ENCODE measurements around the gene LEKR1.

The LEKR1 gene

DNA sequence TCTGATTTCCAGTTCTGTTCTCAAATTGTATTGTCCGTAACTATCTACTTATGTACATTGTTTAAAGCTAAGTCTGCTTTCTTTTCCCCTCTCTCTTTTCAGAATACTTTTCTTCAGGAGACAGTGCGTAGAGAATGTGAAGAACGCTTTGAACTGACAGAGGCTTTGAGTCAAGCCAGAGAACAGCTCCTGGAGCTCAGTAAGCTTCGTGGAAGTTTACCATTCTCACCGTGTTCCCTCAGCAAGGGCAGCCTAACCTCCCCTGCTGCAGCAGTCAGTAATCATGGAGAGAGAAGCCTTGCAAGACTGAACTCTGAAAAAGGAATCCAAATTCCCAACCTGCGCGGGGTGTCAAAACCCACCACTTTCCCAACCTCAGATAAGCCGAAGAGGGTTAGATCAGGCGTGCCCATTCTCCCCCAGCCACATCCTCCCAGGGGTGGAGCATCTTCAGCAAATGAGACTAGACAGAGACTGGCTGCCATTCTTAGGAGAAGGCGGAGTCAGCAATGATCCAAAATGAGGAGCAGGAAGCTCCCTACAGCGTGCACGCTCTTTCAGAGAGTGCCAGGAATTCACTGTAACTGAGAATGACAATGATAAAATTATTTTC is 219.2 kb downstream of the LEKR1 start:
- Histone ChIP-seq H3K36me3 (replicated peaks; ENCODE audit: insufficient read depth, low read length) (no peaks in the 10 kb centered on the region), H3K27ac (ENCODE audit: low read length) (no peak overlapping the region), H3K4me3 (ENCODE audit: low read length) (no peak overlapping the region), H3K4me2 (ENCODE audit: low read depth, low read length) (no peak overlapping the region), H3K9ac (ENCODE audit: low read length) (no peak overlapping the region), H3F3A (ENCODE audit: insufficient read depth, low read length) (peaks cover 9% of the 10 kb centered on the region; the same call in 1 of the 2 replicates), H3K27me3 (replicated peaks; ENCODE audit: insufficient read depth, low read length) (no peaks in the 10 kb centered on the region), H2AFZ (ENCODE audit: low read length) (no peak overlapping the region), H4K20me1 (ENCODE audit: insufficient read depth, low read length) (no peaks in the 10 kb centered on the region), H3K9me2 (replicated peaks; ENCODE audit: insufficient read depth, low read length) (no peaks in the 10 kb centered on the region), H3K9me3 (replicated peaks; ENCODE audit: insufficient read depth, low read length) (no peaks in the 10 kb centered on the region), H3K79me2 (ENCODE audit: low read length) (no peaks in the 10 kb centered on the region), H3K4me1 (ENCODE audit: low read length) (peaks cover 27% of the 10 kb centered on the region)
- TF ChIP-seq, protein P1, sequence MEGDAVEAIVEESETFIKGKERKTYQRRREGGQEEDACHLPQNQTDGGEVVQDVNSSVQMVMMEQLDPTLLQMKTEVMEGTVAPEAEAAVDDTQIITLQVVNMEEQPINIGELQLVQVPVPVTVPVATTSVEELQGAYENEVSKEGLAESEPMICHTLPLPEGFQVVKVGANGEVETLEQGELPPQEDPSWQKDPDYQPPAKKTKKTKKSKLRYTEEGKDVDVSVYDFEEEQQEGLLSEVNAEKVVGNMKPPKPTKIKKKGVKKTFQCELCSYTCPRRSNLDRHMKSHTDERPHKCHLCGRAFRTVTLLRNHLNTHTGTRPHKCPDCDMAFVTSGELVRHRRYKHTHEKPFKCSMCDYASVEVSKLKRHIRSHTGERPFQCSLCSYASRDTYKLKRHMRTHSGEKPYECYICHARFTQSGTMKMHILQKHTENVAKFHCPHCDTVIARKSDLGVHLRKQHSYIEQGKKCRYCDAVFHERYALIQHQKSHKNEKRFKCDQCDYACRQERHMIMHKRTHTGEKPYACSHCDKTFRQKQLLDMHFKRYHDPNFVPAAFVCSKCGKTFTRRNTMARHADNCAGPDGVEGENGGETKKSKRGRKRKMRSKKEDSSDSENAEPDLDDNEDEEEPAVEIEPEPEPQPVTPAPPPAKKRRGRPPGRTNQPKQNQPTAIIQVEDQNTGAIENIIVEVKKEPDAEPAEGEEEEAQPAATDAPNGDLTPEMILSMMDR (IDR thresholded peaks at IDR 0.05; ENCODE audit: low read length) = no peak
- no peak for TF ChIP-seq EZH2phosphoT487 (IDR thresholded peaks at IDR 0.05; ENCODE audit: low read length)
- no peak for TF ChIP-seq EZH2 (optimal IDR thresholded peaks at IDR 0.05; ENCODE audit: low read depth, low read length)
- no peak for DNase-seq

GRCh38 chr3:157046520-157046919 is 220.4 kb downstream of the LEKR1 start:
- peaks cover 27% of the 10 kb centered on the region for H3K4me1 ChIP-seq (ENCODE audit: low read length)
- DNase-seq = peak; percentile 49
- peak overlapping the region; percentile 59 for H3K4me2 ChIP-seq (ENCODE audit: low read depth, low read length)
- H3K4me3 ChIP-seq (ENCODE audit: low read length) = peak overlapping the region; percentile 1; the same call in 1 of the 2 replicates
- peaks cover 9% of the 10 kb centered on the region; the same call in 1 of the 2 replicates for H3F3A ChIP-seq (ENCODE audit: insufficient read depth, low read length)
- no peaks in the 10 kb centered on the region for H3K9me3 ChIP-seq (replicated peaks; ENCODE audit: insufficient read depth, low read length)
- TF ChIP-seq, protein P1 (IDR thresholded peaks at IDR 0.05; ENCODE audit: low read length) = no peak
- TF ChIP-seq EZH2phosphoT487 (IDR thresholded peaks at IDR 0.05; ENCODE audit: low read length) = no peak
- no peak for TF ChIP-seq EZH2 (optimal IDR thresholded peaks at IDR 0.05; ENCODE audit: low read depth, low read length)
- no peaks in the 10 kb centered on the region for H3K36me3 ChIP-seq (replicated peaks; ENCODE audit: insufficient read depth, low read length)
- H3K9ac ChIP-seq (ENCODE audit: low read length) = no peak overlapping the region
- H2AFZ ChIP-seq (ENCODE audit: low read length) = peak overlapping the region; percentile 40
- H3K27ac ChIP-seq (ENCODE audit: low read length) = peak overlapping the region; percentile 27; the same call in 1 of the 2 replicates
- H4K20me1 ChIP-seq (ENCODE audit: insufficient read depth, low read length) = no peaks in the 10 kb centered on the region
- no peaks in the 10 kb centered on the region for H3K27me3 ChIP-seq (replicated peaks; ENCODE audit: insufficient read depth, low read length)
- H3K79me2 ChIP-seq (ENCODE audit: low read length) = no peaks in the 10 kb centered on the region
- no peaks in the 10 kb centered on the region for H3K9me2 ChIP-seq (replicated peaks; ENCODE audit: insufficient read depth, low read length)

DNA sequence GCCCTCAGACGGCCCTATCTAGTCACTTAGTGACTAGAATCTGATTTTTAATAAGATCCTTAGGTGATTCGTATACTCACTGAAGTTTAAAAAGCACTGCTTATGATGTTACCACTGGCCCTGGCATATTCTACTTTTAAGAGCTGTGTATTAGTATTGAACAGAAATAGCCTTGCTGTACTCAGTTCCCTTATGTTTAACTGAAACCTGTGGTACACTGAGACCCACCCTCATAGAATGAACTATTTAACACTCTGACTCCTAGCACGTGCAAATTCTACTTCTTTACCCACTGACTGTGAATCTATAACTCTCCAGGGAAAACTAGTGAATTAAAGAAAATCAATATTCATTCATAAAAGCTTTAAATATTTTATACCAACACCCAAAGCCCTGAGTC is 224.9 kb downstream of the LEKR1 start:
- Histone ChIP-seq H3K36me3 (replicated peaks; ENCODE audit: insufficient read depth, low read length) (no peaks in the 10 kb centered on the region), H3K79me2 (ENCODE audit: low read length) (no peaks in the 10 kb centered on the region), H4K20me1 (ENCODE audit: insufficient read depth, low read length) (no peaks in the 10 kb centered on the region), H3K27ac (ENCODE audit: low read length) (no peak overlapping the region), H3K4me2 (ENCODE audit: low read depth, low read length) (no peak overlapping the region), H3K9me3 (replicated peaks; ENCODE audit: insufficient read depth, low read length) (no peaks in the 10 kb centered on the region), H3K9ac (ENCODE audit: low read length) (no peak overlapping the region), H3F3A (ENCODE audit: insufficient read depth, low read length) (peaks cover 9% of the 10 kb centered on the region; the same call in 1 of the 2 replicates), H3K4me1 (ENCODE audit: low read length) (peaks cover 18% of the 10 kb centered on the region), H3K27me3 (replicated peaks; ENCODE audit: insufficient read depth, low read length) (no peaks in the 10 kb centered on the region), H3K4me3 (ENCODE audit: low read length) (no peak overlapping the region), H3K9me2 (replicated peaks; ENCODE audit: insufficient read depth, low read length) (no peaks in the 10 kb centered on the region), H2AFZ (ENCODE audit: low read length) (no peak overlapping the region)
- no peak for DNase-seq
- TF ChIP-seq EZH2 (optimal IDR thresholded peaks at IDR 0.05; ENCODE audit: low read depth, low read length) (no peak), EZH2phosphoT487 (IDR thresholded peaks at IDR 0.05; ENCODE audit: low read length) (no peak)
- TF ChIP-seq, protein P1 (IDR thresholded peaks at IDR 0.05; ENCODE audit: low read length) = no peak
